Progenitor cell of endocrine pancreas (in vitro differentiated cells): ENCODE measurements around the gene TUBA4A. TPM values are rescaled to one million over a fixed set of nuclear protein-coding genes. Genes with fewer than 3 reads are reported as not detected.

ENCODE experiments used
- DNase-seq: peaks from one replicate; pipeline ENCODE4 v3.0.0; 2021; ENCODE audit warnings: low spot score; ENCODE audit not compliant: unreplicated experiment
- H3K27ac Mint-ChIP-seq: 2 replicates; pipeline ENCODE4 v1.8.0; 2021; ENCODE audit warnings: mild to moderate bottlenecking, moderate library complexity, mixed read lengths
- H3K27me3 Mint-ChIP-seq: 2 replicates; pipeline ENCODE4 v1.8.0; 2021; ENCODE audit warnings: mixed read lengths
- H3K36me3 Mint-ChIP-seq: 2 replicates; pipeline ENCODE4 v1.8.0; 2022; ENCODE audit warnings: mixed read lengths; ENCODE audit not compliant: insufficient read depth
- H3K4me1 Mint-ChIP-seq: 2 replicates; pipeline ENCODE4 v1.8.0; 2021; ENCODE audit warnings: low read depth, mixed read lengths
- H3K4me3 Mint-ChIP-seq: 2 replicates; pipeline ENCODE4 v1.8.0; 2021; ENCODE audit warnings: low read depth, mild to moderate bottlenecking, moderate library complexity, mixed read lengths
- H3K9me3 Mint-ChIP-seq: 2 replicates; pipeline ENCODE4 v1.8.0; 2021; ENCODE audit warnings: low read depth, mixed read lengths
- CTCF ChIP-seq: fragments of 200-600 bp; sonication (generic); IDR thresholded peaks from one replicate; pipeline ENCODE4 v1.5.0; 2021; ENCODE audit warnings: antibody characterized with exemption, mild to moderate bottlenecking; ENCODE audit not compliant: unreplicated experiment
- total RNA-seq: library from RNA; stranded (reverse); gene quantifications from 2 replicates; pipeline ENCODE4 v1.2.1, GENCODE V29; 2021

Gene TUBA4A
- total RNA-seq, 1 donor from 2014 or later: 9.1 TPM

GRCh38 chr2:219228911-219229304 is 24.8 kb downstream of the TUBA4A start:
- no peaks in the 10 kb centered on the region for H3K27me3 Mint-ChIP-seq
- no peaks in the 10 kb centered on the region for H3K9me3 Mint-ChIP-seq
- H3K27ac Mint-ChIP-seq: no peak overlapping the region
- peaks cover 12% of the 10 kb centered on the region for H3K36me3 Mint-ChIP-seq
- DNase-seq: no peak
- no peak for TF ChIP-seq CTCF
- H3K4me3 Mint-ChIP-seq: peak overlapping the region; percentile 70
- peaks cover 18% of the 10 kb centered on the region for H3K4me1 Mint-ChIP-seq

GRCh38 chr2:219228041-219228910 is 25.4 kb downstream of the TUBA4A start:
- Mint-ChIP-seq H3K27ac (peak overlapping the region; percentile 78), H3K4me3 (peak overlapping the region; percentile 70), H3K36me3 (peaks cover 13% of the 10 kb centered on the region)

GRCh38 chr2:219225350-219225749 is 28.4 kb downstream of the TUBA4A start:
- no peak for TF ChIP-seq CTCF
- H3K27ac Mint-ChIP-seq: no peak overlapping the region
- no peak for DNase-seq
- H3K27me3 Mint-ChIP-seq: no peaks in the 10 kb centered on the region
- no peaks in the 10 kb centered on the region for H3K9me3 Mint-ChIP-seq
- peaks cover 13% of the 10 kb centered on the region for H3K36me3 Mint-ChIP-seq
- no peak overlapping the region for H3K4me3 Mint-ChIP-seq
- peaks cover 16% of the 10 kb centered on the region for H3K4me1 Mint-ChIP-seq

More at GRCh38 chr2:219228041-219228910, 25.4 kb downstream of the TUBA4A start:
- DNase-seq: no peak
- no peaks in the 10 kb centered on the region for H3K9me3 Mint-ChIP-seq
- no peak for TF ChIP-seq CTCF
- peaks cover 18% of the 10 kb centered on the region for H3K4me1 Mint-ChIP-seq
- H3K27me3 Mint-ChIP-seq: no peaks in the 10 kb centered on the region

GRCh38 chr2:219223831-219224610 is 29.7 kb downstream of the TUBA4A start:
- no peak overlapping the region for H3K4me3 Mint-ChIP-seq
- peaks cover 15% of the 10 kb centered on the region for H3K36me3 Mint-ChIP-seq
- no peaks in the 10 kb centered on the region for H3K27me3 Mint-ChIP-seq
- no peaks in the 10 kb centered on the region for H3K9me3 Mint-ChIP-seq
- no peak overlapping the region for H3K27ac Mint-ChIP-seq
- no peak for DNase-seq
- no peak for TF ChIP-seq CTCF
- peaks cover 12% of the 10 kb centered on the region for H3K4me1 Mint-ChIP-seq

GRCh38 chr2:219221957-219222518 is 31.7 kb downstream of the TUBA4A start:
- no peak for DNase-seq
- no peak for TF ChIP-seq CTCF
- H3K27me3 Mint-ChIP-seq: no peaks in the 10 kb centered on the region
- H3K9me3 Mint-ChIP-seq: no peaks in the 10 kb centered on the region
- H3K27ac Mint-ChIP-seq: no peak overlapping the region
- peaks cover 15% of the 10 kb centered on the region for H3K36me3 Mint-ChIP-seq
- peaks cover 12% of the 10 kb centered on the region for H3K4me1 Mint-ChIP-seq
- H3K4me3 Mint-ChIP-seq: no peak overlapping the region
